Femur (tissue), 1 donor: ENCODE results near the gene ATXN7L1.
A peak's percentile ranks its signal among the peaks of the same experiment; 100 is the strongest.
"Not testable (repeated sequence)": the region's sequence is repeated elsewhere in the genome, so short reads cannot be mapped to it uniquely, and the experiment has no call there.

Source experiments
- DNase-seq: peaks from one replicate; pipeline ENCODE4 v3.0.0-alpha.2; 2017

The ATXN7L1 gene

GRCh38 chr7:105600720-105601550 is 275.5 kb downstream of the ATXN7L1 start:
- DNase-seq: no peak

GRCh38 chr7:105599551-105599950 is 276.8 kb downstream of the ATXN7L1 start:
- no peak for DNase-seq

GRCh38 chr7:105599080-105599479 is 277.3 kb downstream of the ATXN7L1 start:
- DNase-seq: not testable (repeated sequence)

- no peak for DNase-seq
These were observed 279.5 kb downstream of the ATXN7L1 start for GRCh38 chr7:105596866-105597265.

GRCh38 chr7:105594034-105594433 is 282.4 kb downstream of the ATXN7L1 start:
- no peak for DNase-seq

- no peak for DNase-seq
These were observed 284.9 kb downstream of the ATXN7L1 start for GRCh38 chr7:105591522-105591921.

- no peak for DNase-seq
These were observed 285.6 kb downstream of the ATXN7L1 start for GRCh38 chr7:105590793-105591192.

- peak; percentile 64 for DNase-seq
These were observed 286.9 kb downstream of the ATXN7L1 start for GRCh38 chr7:105589356-105590077.

GRCh38 chr7:105587909-105588635 is 288.3 kb downstream of the ATXN7L1 start:
- peak; percentile 36 for DNase-seq

- DNase-seq: no peak
These were observed 290.4 kb downstream of the ATXN7L1 start for GRCh38 chr7:105585850-105586500.

GRCh38 chr7:105584165-105584564 is 292.2 kb downstream of the ATXN7L1 start:
- DNase-seq: no peak

- no peak for DNase-seq
These were observed 293.3 kb downstream of the ATXN7L1 start for GRCh38 chr7:105583061-105583460.

- DNase-seq: peak; percentile 67
These were observed 295.2 kb downstream of the ATXN7L1 start, which contains the start of gene EFCAB10 for GRCh38 chr7:105581066-105581811. TSS of gene EFCAB10 (minus strand) at chr7:105581493. CDS start at chr7:105581463, 30 bp downstream.

- no peak for DNase-seq
These were observed 296.2 kb downstream of the ATXN7L1 start for GRCh38 chr7:105580022-105580740.

- no peak for DNase-seq
These were observed 297.9 kb downstream of the ATXN7L1 start for GRCh38 chr7:105578496-105578895.

GRCh38 chr7:105577251-105577650 is 299.1 kb downstream of the ATXN7L1 start:
- DNase-seq: no peak

GRCh38 chr7:105571891-105572290 is 304.5 kb downstream of the ATXN7L1 start:
- no peak for DNase-seq

- no peak for DNase-seq
These were observed 308.6 kb downstream of the ATXN7L1 start for GRCh38 chr7:105567821-105568220.

- DNase-seq: no peak
These were observed 309.4 kb downstream of the ATXN7L1 start for GRCh38 chr7:105567024-105567423.

GRCh38 chr7:105565190-105565589 is 311.2 kb downstream of the ATXN7L1 start:
- DNase-seq: no peak

GRCh38 chr7:105559926-105560325 is 316.5 kb downstream of the ATXN7L1 start:
- DNase-seq: no peak
